Stimulated activated CD8-positive, alpha-beta memory T cell treated with anti-CD3 and anti-CD28 coated beads, Interleukin-7, amount 100 ng/mL, for 4 hours (primary cell): ENCODE measurements around the gene PLK5.

ENCODE experiments used
- DNase-seq, 2 donors: peaks; one replicate each; pipeline ENCODE4 v3.0.0-alpha.2; 2020; ENCODE audit warnings: low read depth in 2 of 2

Gene PLK5

GRCh38 chr19:1577090-1577928, 53.4 kb downstream of the PLK5 start:
- DNase-seq: no peak

GRCh38 chr19:1577929-1578618, 54.2 kb downstream of the PLK5 start:
- DNase-seq: no peak

GRCh38 chr19:1579222-1579621, 55.3 kb downstream of the PLK5 start:
- DNase-seq: no peak

- no peak for DNase-seq
Measured at GRCh38 chr19:1580382-1580781, 56.5 kb downstream of the PLK5 start.

GRCh38 chr19:1580957-1581356, 57.1 kb downstream of the PLK5 start:
- no peak for DNase-seq

GRCh38 chr19:1582201-1582600, 58.3 kb downstream of the PLK5 start:
- no peak for DNase-seq

- DNase-seq: no peak
Measured at GRCh38 chr19:1584500-1585242, 60.8 kb downstream of the PLK5 start.

GRCh38 chr19:1585243-1585580, 61.3 kb downstream of the PLK5 start:
- no peak for DNase-seq
